Stimulated activated CD8-positive, alpha-beta memory T cell treated with anti-CD3 and anti-CD28 coated beads, Interleukin-2, amount 100 ng/mL, for 48 hours (primary cell): ENCODE results near the gene STXBP2.

Experiments used
- DNase-seq, 2 donors: peaks; one replicate each; pipeline ENCODE4 v3.0.0-alpha.2; 2020; ENCODE audit warnings: low read depth in 2 of 2

The STXBP2 gene

GRCh38 chr19:7612282-7613274, 24.3 kb upstream of the STXBP2 start:
- DNase-seq: no peak

- no peak for DNase-seq
These were observed 21.8 kb upstream of the STXBP2 start for GRCh38 chr19:7614859-7615741.

- DNase-seq: no peak
These were observed 19.7 kb upstream of the STXBP2 start for GRCh38 chr19:7617172-7617571.

- DNase-seq: no peak
These were observed 19.2 kb upstream of the STXBP2 start for GRCh38 chr19:7617735-7618134.

GRCh38 chr19:7618348-7618747, 18.6 kb upstream of the STXBP2 start:
- DNase-seq: no peak

- DNase-seq: no peak
These were observed 18.0 kb upstream of the STXBP2 start for GRCh38 chr19:7618771-7619510.

GRCh38 chr19:7619671-7620441, 17.1 kb upstream of the STXBP2 start:
- no peak for DNase-seq

- DNase-seq: no peak
These were observed 16.2 kb upstream of the STXBP2 start for GRCh38 chr19:7620442-7621412.

- DNase-seq: no peak
These were observed 13.8 kb upstream of the STXBP2 start for GRCh38 chr19:7622933-7623685.

- DNase-seq: no peak
These were observed 12.9 kb upstream of the STXBP2 start for GRCh38 chr19:7623725-7624603.

GRCh38 chr19:7624810-7625209, 12.1 kb upstream of the STXBP2 start:
- no peak for DNase-seq

- DNase-seq: no peak
These were observed 11.0 kb upstream of the STXBP2 start for GRCh38 chr19:7625763-7626372.

- no peak for DNase-seq
These were observed 9.7 kb upstream of the STXBP2 start for GRCh38 chr19:7627166-7627565.

- no peak for DNase-seq
These were observed 8.2 kb upstream of the STXBP2 start for GRCh38 chr19:7628589-7629311.

- peak; percentile 82 to 88 for DNase-seq
These were observed 7.4 kb upstream of the STXBP2 start, which contains the start of the genes PET100 and XAB2 for GRCh38 chr19:7629347-7630054. Gene PET100, plus strand, starts transcription at chr19:7629793. Its CDS starts 41 bp downstream, at chr19:7629834. Gene XAB2, minus strand, starts transcription at chr19:7629545. Its CDS starts 18 bp downstream, at chr19:7629527.

- no peak for DNase-seq
These were observed 5.3 kb upstream of the STXBP2 start for GRCh38 chr19:7631577-7631976.
